Vagina (tissue), 2 donors: Measurements from ENCODE around the gene NLRP3. TPM values are rescaled to one million over a fixed set of nuclear protein-coding genes. Genes with fewer than 3 reads are reported as not detected.

Experiments
- DNase-seq, 2 donors: peaks; one replicate each; pipeline ENCODE4 v3.0.0-alpha.2; 2017; ENCODE audit errors: extremely low spot score in 2 of 2
- H3K27ac ChIP-seq: fragments of 200-600 bp; sonication (generic); one replicate; pipeline ENCODE4 v1.5.1; 2019
- H3K27me3 ChIP-seq: fragments of 200-600 bp; sonication (generic); one replicate; pipeline ENCODE4 v1.5.1; 2019
- H3K36me3 ChIP-seq, 2 donors: fragments of 200-600 bp; sonication (generic); one replicate each; pipeline ENCODE4 v1.5.1; 2017 to 2019
- H3K4me1 ChIP-seq: fragments of 200-600 bp; sonication (generic); one replicate; pipeline ENCODE4 v1.5.1; 2019
- H3K4me3 ChIP-seq, 2 donors: fragments of 200-600 bp; sonication (generic); 1 replicate in 1 of 2; 2 replicates in 1 of 2; pipeline ENCODE4 v1.5.1; 2016 to 2019
- H3K9me3 ChIP-seq: fragments of 200-600 bp; sonication (generic); one replicate; pipeline ENCODE4 v1.5.1; 2019
- POLR2A ChIP-seq, 2 donors: fragments of 450-650 bp; IDR thresholded peaks; one replicate each; pipeline ENCODE4 v1.6.1; 2017; ENCODE audit warnings: antibody characterized with exemption in 2 of 2, mild to moderate bottlenecking in 2 of 2, moderate library complexity in 2 of 2
- POLR2AphosphoS5 ChIP-seq, 2 donors: sonication (generic); formaldehyde crosslinking; IDR thresholded peaks; one replicate each; pipeline ENCODE4 v1.9.0; 2017; ENCODE audit warnings: antibody characterized with exemption in 2 of 2, mild to moderate bottlenecking in 2 of 2, low read depth in 1 of 2; ENCODE audit not compliant: insufficient read depth in 1 of 2
- intact Hi-C: fragments of 100-400 bp; cut with DNase I; formaldehyde crosslinking; loops from one replicate; pipeline ENCODE4 v1.15.1; 2023
- total RNA-seq: library from RNA; depleted of rRNA; stranded (reverse); fragments of >200 nt; gene quantifications from one replicate; pipeline ENCODE4 v1.2.3, GENCODE V29; 2016
- TF ChIP-seq, protein P1 (sequence below), 3 experiments: fragments of 450-650 bp in 2 of 3; fragments of 200-600 bp in 1 of 3; sonication (generic) in 1 of 3; IDR thresholded peaks; one replicate each; pipeline ENCODE4 v1.5.1; 2017 to 2019; ENCODE audit warnings: antibody characterized with exemption in 3 of 3, mild to moderate bottlenecking in 2 of 3, moderate library complexity in 2 of 3

The NLRP3 gene
- total RNA-seq, 1 donor from 2014 or later = 1.7 TPM

DNA sequence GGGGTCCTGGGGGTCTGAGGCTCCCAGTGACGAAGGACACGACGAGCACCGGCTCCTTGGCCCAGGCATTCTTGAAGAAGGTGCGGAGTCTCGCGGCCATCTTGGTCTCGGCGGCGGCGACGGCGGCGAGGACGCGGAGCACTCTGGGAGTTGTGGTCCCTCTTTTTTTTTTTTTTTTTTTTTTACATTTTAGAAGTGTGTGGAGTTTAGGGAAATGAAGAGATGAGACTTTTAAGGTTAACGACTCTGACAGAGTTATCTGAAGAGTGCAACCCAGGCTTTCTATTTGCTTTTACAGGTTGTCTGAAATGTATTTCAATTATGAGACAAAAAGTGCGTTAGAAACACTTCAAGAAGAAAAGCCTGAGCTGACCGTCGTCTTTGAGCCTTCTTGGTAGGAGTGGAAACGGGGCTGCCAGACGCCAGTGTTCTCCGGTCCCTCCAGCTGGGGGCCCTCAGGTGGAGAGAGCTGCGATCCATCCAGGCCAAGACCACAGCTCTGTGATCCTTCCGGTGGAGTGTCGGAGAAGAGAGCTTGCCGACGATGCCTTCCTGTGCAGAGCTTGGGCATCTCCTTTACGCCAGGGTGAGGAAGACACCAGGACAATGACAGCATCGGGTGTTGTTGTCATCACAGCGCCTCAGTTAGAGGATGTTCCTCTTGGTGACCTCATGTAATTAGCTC lies 32.3 kb downstream of the NLRP3 start:
- no peaks in the 10 kb centered on the region for H3K27me3 ChIP-seq
- H3K4me1 ChIP-seq = peaks cover 7% of the 10 kb centered on the region
- H3K9me3 ChIP-seq = no peaks in the 10 kb centered on the region
- no peaks in the 10 kb centered on the region for H3K36me3 ChIP-seq
- intact Hi-C loops = no loop called here
- TF ChIP-seq POLR2AphosphoS5 (IDR thresholded peaks at IDR 0.05; ENCODE audit: insufficient read depth in 1 of 2, low read depth in 1 of 2) (no peak), POLR2A (IDR thresholded peaks at IDR 0.05) (no peak)
- TF ChIP-seq, protein P1, sequence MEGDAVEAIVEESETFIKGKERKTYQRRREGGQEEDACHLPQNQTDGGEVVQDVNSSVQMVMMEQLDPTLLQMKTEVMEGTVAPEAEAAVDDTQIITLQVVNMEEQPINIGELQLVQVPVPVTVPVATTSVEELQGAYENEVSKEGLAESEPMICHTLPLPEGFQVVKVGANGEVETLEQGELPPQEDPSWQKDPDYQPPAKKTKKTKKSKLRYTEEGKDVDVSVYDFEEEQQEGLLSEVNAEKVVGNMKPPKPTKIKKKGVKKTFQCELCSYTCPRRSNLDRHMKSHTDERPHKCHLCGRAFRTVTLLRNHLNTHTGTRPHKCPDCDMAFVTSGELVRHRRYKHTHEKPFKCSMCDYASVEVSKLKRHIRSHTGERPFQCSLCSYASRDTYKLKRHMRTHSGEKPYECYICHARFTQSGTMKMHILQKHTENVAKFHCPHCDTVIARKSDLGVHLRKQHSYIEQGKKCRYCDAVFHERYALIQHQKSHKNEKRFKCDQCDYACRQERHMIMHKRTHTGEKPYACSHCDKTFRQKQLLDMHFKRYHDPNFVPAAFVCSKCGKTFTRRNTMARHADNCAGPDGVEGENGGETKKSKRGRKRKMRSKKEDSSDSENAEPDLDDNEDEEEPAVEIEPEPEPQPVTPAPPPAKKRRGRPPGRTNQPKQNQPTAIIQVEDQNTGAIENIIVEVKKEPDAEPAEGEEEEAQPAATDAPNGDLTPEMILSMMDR (IDR thresholded peaks at IDR 0.05) = no peak
- peak overlapping the region; percentile 50 for H3K27ac ChIP-seq
- H3K4me3 ChIP-seq = peak overlapping the region; percentile 43 to 48
- DNase-seq = peak in 1 of 2 donors; percentile 84

DNA sequence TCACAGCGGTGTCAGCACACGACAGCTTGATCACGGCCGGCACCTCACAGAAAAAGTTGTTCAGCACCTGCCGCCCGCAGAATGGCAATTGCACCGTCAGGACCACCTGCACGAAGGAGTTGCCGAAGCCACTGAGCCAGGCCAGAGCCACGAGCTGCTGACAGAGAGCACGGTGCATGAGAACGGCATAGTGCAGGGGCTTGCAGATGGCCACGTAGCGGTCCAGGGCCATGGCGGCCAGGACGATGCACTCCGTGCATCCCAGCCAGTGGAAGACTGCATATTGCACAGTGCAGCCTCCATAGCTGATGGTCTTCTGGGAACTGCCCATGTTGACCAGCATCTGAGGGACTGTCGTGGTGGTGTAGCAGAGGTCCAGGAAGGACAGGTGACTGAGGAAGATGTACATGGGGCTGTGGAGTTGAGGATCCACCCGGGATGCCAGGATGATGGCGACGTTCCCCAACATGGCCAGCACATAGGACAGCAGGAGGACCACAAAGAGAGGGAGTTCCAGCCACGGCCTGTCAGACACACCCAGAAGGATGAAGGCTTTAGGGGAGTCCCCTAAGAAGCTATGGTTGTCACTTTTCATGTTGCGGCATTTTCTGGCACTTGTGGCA lies 35.5 kb downstream of the NLRP3 start:
- Histone ChIP-seq H3K4me1 (peaks cover 7% of the 10 kb centered on the region), H3K27ac (no peak overlapping the region), H3K27me3 (no peaks in the 10 kb centered on the region), H3K9me3 (no peaks in the 10 kb centered on the region), H3K36me3 (no peaks in the 10 kb centered on the region), H3K4me3 (no peak overlapping the region)
- intact Hi-C loops = no loop called here
- TF ChIP-seq, protein P1 (IDR thresholded peaks at IDR 0.05) = no peak
- no peak for TF ChIP-seq POLR2AphosphoS5 (IDR thresholded peaks at IDR 0.05; ENCODE audit: insufficient read depth in 1 of 2, low read depth in 1 of 2)
- TF ChIP-seq POLR2A (IDR thresholded peaks at IDR 0.05) = no peak
- no peak for DNase-seq

DNA sequence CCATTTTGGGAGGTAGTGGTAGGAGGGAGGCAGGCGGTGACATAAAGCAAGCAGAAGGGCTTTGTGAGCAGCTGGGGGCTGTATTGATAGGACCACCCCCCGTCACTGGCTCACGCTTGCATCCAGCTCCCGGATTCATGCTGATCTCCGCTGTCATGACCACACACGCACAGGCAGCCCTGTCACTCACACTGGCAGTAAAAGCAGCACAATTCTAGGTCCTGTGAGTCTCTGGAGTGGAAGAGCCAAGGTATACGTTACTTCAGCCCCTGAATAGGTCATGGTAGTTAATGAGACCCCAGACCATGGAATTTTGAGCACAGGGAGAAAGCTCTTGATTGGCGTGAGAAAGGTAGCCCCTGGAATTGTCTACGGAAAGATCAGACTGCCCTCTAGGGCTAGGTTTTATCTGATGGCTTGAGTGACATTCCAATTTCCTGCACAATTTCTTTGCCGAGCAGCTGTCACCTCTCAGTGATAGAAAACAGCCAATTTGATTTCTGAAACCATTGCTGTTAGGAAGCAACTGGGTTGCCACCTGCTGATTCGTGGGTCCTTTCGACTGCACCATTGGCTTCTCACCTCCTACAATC lies 36.6 kb downstream of the NLRP3 start:
- no peaks in the 10 kb centered on the region for H3K36me3 ChIP-seq
- H3K27me3 ChIP-seq = no peaks in the 10 kb centered on the region
- H3K9me3 ChIP-seq = no peaks in the 10 kb centered on the region
- no peak for DNase-seq
- H3K4me3 ChIP-seq = no peak overlapping the region
- H3K4me1 ChIP-seq = peaks cover 7% of the 10 kb centered on the region
- TF ChIP-seq, protein P1 (IDR thresholded peaks at IDR 0.05) = no peak
- no peak for TF ChIP-seq POLR2A (IDR thresholded peaks at IDR 0.05)
- no peak for TF ChIP-seq POLR2AphosphoS5 (IDR thresholded peaks at IDR 0.05; ENCODE audit: insufficient read depth in 1 of 2, low read depth in 1 of 2)
- H3K27ac ChIP-seq = no peak overlapping the region
- intact Hi-C loops = no loop called here

DNA sequence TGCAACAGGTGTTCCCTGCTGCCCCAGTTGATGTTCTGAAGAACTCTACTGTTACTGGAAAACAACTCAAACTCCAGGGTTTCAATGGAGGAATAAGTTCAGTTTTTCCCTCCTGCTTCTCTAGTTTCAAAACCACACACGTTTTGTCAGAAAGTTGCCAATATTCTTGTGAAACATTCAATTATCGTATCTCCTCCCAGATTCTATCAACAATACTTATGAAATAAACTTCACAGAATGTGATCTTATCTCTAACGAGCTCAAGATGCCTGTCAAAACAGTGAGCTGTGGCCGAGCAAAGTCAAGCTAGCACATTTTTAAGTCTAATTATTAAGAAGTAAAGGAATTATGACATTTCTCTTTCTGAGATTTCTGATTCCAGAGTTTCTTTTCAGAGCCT lies 37.3 kb downstream of the NLRP3 start:
- no peak for DNase-seq
- intact Hi-C loops = no loop called here
- TF ChIP-seq POLR2A (IDR thresholded peaks at IDR 0.05) = no peak
- TF ChIP-seq, protein P1 (IDR thresholded peaks at IDR 0.05) = no peak
- no peak for TF ChIP-seq POLR2AphosphoS5 (IDR thresholded peaks at IDR 0.05; ENCODE audit: insufficient read depth in 1 of 2, low read depth in 1 of 2)

DNA sequence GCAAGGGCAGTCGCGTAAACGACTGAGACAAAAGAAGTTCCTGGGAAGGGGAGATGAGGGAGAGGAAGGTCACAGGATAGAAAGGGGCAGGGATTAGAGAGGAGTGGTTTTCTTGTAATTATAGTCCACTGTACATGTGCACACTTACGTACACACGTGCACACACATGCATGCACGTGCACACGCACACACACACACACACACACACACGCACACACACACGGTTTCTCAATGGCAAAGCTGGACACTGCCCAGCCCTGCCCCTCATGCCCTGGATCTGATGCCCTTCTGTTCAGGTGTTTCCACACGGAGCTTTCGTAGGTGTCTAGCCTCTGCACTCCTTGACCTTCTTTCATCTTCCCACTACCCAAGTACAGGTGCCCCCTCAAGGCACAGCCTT lies 38.0 kb downstream of the NLRP3 start:
- Histone ChIP-seq H3K27ac (no peak overlapping the region), H3K36me3 (no peaks in the 10 kb centered on the region), H3K27me3 (no peaks in the 10 kb centered on the region), H3K9me3 (no peaks in the 10 kb centered on the region), H3K4me3 (no peak overlapping the region), H3K4me1 (no peaks in the 10 kb centered on the region)
- intact Hi-C loops = no loop called here
- TF ChIP-seq POLR2AphosphoS5 (IDR thresholded peaks at IDR 0.05; ENCODE audit: insufficient read depth in 1 of 2, low read depth in 1 of 2) (no peak), POLR2A (IDR thresholded peaks at IDR 0.05) (no peak)
- TF ChIP-seq, protein P1 (IDR thresholded peaks at IDR 0.05) = no peak
- no peak for DNase-seq

More for the DNA sequence above, 37.3 kb downstream of the NLRP3 start:
- Histone ChIP-seq H3K4me1 (peaks cover 7% of the 10 kb centered on the region), H3K9me3 (no peaks in the 10 kb centered on the region), H3K27me3 (no peaks in the 10 kb centered on the region), H3K27ac (no peak overlapping the region), H3K4me3 (no peak overlapping the region), H3K36me3 (no peaks in the 10 kb centered on the region)
